H1 (cell line): ENCODE results near the gene ASPG. TPM values are rescaled to one million over a fixed set of nuclear protein-coding genes. Genes with fewer than 3 reads are reported as not detected.

Source experiments
- CTCF ChIA-PET: fragments of 300-600 bp; sonication (Branson Sonifier 250); formaldehyde crosslinking; loops from one replicate; lab custom pipeline; 2021; ENCODE audit not compliant: partially characterized antibody; lab: Charles Lee
- POLR2A ChIA-PET: fragments of 300-600 bp; sonication (Branson Sonifier 250); formaldehyde crosslinking; loops from one replicate; lab custom pipeline; 2021; ENCODE audit warnings: inconsistent platforms; ENCODE audit not compliant: partially characterized antibody; lab: Charles Lee
- DNase-seq, 2 experiments: peaks; one replicate each; pipeline versions ENCODE4 v3.0.0 to v3.0.0-alpha.2; 2010 to 2022; ENCODE audit warnings: low spot score in 2 of 2, low read depth in 1 of 2, mixed read lengths in 1 of 2
- FAIRE-seq: peaks from 2 replicates; lab custom pipeline; 2011; peaks lifted over from hg19 to GRCh38; lab: Jason Lieb, UNC
- H2AFZ ChIP-seq: 2 replicates; pipeline ENCODE4 v1.8.1; 2012; ENCODE audit warnings: low read length, inconsistent platforms
- H2AK5ac ChIP-seq: 2 replicates; pipeline ENCODE4 v1.6.1; 2013; ENCODE audit warnings: low read depth, low read length
- H2BK120ac ChIP-seq: replicated peaks from 2 replicates; pipeline ENCODE3; 2013; ENCODE audit warnings: low read depth, low read length, inconsistent platforms
- H2BK12ac ChIP-seq: 2 replicates; pipeline ENCODE4 v1.6.1; 2013; ENCODE audit warnings: low read depth, low read length
- H2BK15ac ChIP-seq: 2 replicates; pipeline ENCODE4 v1.6.1; 2013; ENCODE audit warnings: low read length
- H2BK20ac ChIP-seq: 2 replicates; pipeline ENCODE4 v1.6.1; 2013; ENCODE audit warnings: low read length
- H2BK5ac ChIP-seq: 2 replicates; pipeline ENCODE4 v1.6.1; 2013; ENCODE audit warnings: low read depth, low read length
- H3K14ac ChIP-seq: 2 replicates; pipeline ENCODE4 v1.6.1; 2013; ENCODE audit warnings: inconsistent platforms; ENCODE audit not compliant: insufficient read length
- H3K18ac ChIP-seq: 2 replicates; pipeline ENCODE4 v1.6.1; 2013; ENCODE audit warnings: low read length; ENCODE audit errors: extremely low read depth
- H3K23ac ChIP-seq: 2 replicates; pipeline ENCODE4 v1.6.1; 2013; ENCODE audit warnings: inconsistent platforms; ENCODE audit not compliant: insufficient read length
- H3K23me2 ChIP-seq: 2 replicates; pipeline ENCODE4 v1.6.1; 2013; ENCODE audit warnings: low read depth, low read length
- H3K27ac ChIP-seq: 2 replicates; pipeline ENCODE4 v1.6.1; 2011; ENCODE audit warnings: low read depth, low read length, inconsistent platforms
- H3K27me3 ChIP-seq, 4 experiments: replicated peaks in 1 of 4; 1 replicate in 1 of 4; 2 replicates in 3 of 4; pipeline versions ENCODE4 v1.6.1 to v1.8.1; 2011 to 2013; ENCODE audit warnings: low read length in 3 of 4, mild to moderate bottlenecking in 3 of 4, inconsistent platforms in 2 of 4, mixed read lengths in 2 of 4, moderate library complexity in 1 of 4; ENCODE audit not compliant: control insufficient read depth in 3 of 4, insufficient read depth in 3 of 4; ENCODE audit errors: extremely low read depth in 1 of 4
- H3K36me3 ChIP-seq, 4 experiments: 2 replicates each; pipeline versions ENCODE4 v1.6.1 to v1.8.1; 2011 to 2013; ENCODE audit warnings: mild to moderate bottlenecking in 4 of 4, low read length in 3 of 4, moderate library complexity in 2 of 4, control low read depth in 1 of 4, inconsistent platforms in 1 of 4; ENCODE audit not compliant: insufficient read depth in 4 of 4, control insufficient read depth in 2 of 4
- H3K4ac ChIP-seq: replicated peaks from 2 replicates; pipeline ENCODE3; 2013; ENCODE audit warnings: low read length, low read depth, mixed read lengths, inconsistent platforms; ENCODE audit not compliant: insufficient read length
- H3K4me1 ChIP-seq, 4 experiments: replicated peaks in 1 of 4; 1 replicate in 1 of 4; 2 replicates in 3 of 4; pipeline versions ENCODE4 v1.6.1 to v1.8.1; 2011 to 2013; ENCODE audit warnings: low read length in 3 of 4, inconsistent platforms in 2 of 4, mixed read lengths in 1 of 4; ENCODE audit not compliant: insufficient read depth in 4 of 4, control insufficient read depth in 3 of 4
- H3K4me2 ChIP-seq, 2 experiments: 2 replicates each; pipeline versions ENCODE4 v1.6.1 to v1.8.1; 2011 to 2013; ENCODE audit warnings: low read depth in 2 of 2, low read length in 2 of 2, control low read depth in 1 of 2, inconsistent platforms in 1 of 2, mild to moderate bottlenecking in 1 of 2; ENCODE audit not compliant: insufficient read depth in 1 of 2
- H3K4me3 ChIP-seq, 4 experiments: fragments of 200-600, 300-600 bp in 1 of 4; sonication (generic), shearing (Covaris generic), sonication (Bioruptor Twin) in 1 of 4; 2 replicates each; pipeline versions ENCODE4 v1.5.1 to v1.8.1; 2011 to 2016; ENCODE audit warnings: low read length in 4 of 4, low read depth in 3 of 4, control low read depth in 2 of 4, inconsistent platforms in 2 of 4, mild to moderate bottlenecking in 2 of 4, mixed read lengths in 1 of 4, moderate library complexity in 1 of 4; ENCODE audit not compliant: insufficient read depth in 2 of 4; ENCODE audit errors: extremely low read depth in 1 of 4
- H3K56ac ChIP-seq: replicated peaks from 2 replicates; pipeline ENCODE3; 2013; ENCODE audit warnings: low read depth, mild to moderate bottlenecking, mixed read lengths, low read length, inconsistent platforms; ENCODE audit not compliant: insufficient read length
- H3K79me1 ChIP-seq: 2 replicates; pipeline ENCODE4 v1.6.1; 2013; ENCODE audit warnings: low read depth, low read length, control low read depth
- H3K79me2 ChIP-seq, 2 experiments: 2 replicates each; pipeline versions ENCODE4 v1.6.1 to v1.8.1; 2012 to 2013; ENCODE audit warnings: low read length in 2 of 2, mild to moderate bottlenecking in 2 of 2, inconsistent platforms in 1 of 2; ENCODE audit not compliant: insufficient read depth in 2 of 2, control insufficient read depth in 1 of 2
- H3K9ac ChIP-seq, 4 experiments: replicated peaks in 1 of 4; 1 replicate in 1 of 4; 2 replicates in 3 of 4; pipeline versions ENCODE4 v1.6.1 to v1.8.1; 2011 to 2013; ENCODE audit warnings: low read depth in 3 of 4, low read length in 3 of 4, control low read depth in 2 of 4, mild to moderate bottlenecking in 2 of 4, moderate library complexity in 2 of 4, inconsistent platforms in 1 of 4; ENCODE audit errors: extremely low read depth in 1 of 4
- H3K9me3 ChIP-seq, 2 experiments: 2 replicates each; pipeline versions ENCODE4 v1.6.1 to v1.8.1; 2012 to 2013; ENCODE audit warnings: mild to moderate bottlenecking in 2 of 2, moderate library complexity in 2 of 2, control low read depth in 1 of 2, inconsistent platforms in 1 of 2, low read depth in 1 of 2, low read length in 1 of 2, mixed read lengths in 1 of 2; ENCODE audit not compliant: insufficient read depth in 2 of 2
- H4K20me1 ChIP-seq, 2 experiments: replicated peaks in 1 of 2; 2 replicates each; pipeline versions ENCODE3 to v1.8.1; 2011 to 2013; ENCODE audit warnings: inconsistent platforms in 2 of 2, low read length in 2 of 2, mild to moderate bottlenecking in 1 of 2; ENCODE audit not compliant: insufficient read depth in 2 of 2, control insufficient read depth in 1 of 2
- H4K5ac ChIP-seq: 2 replicates; pipeline ENCODE4 v1.6.1; 2013; ENCODE audit warnings: low read length, low read depth, mixed read lengths, inconsistent platforms; ENCODE audit not compliant: insufficient read length
- H4K8ac ChIP-seq: 2 replicates; pipeline ENCODE4 v1.8.0; 2013; ENCODE audit warnings: mild to moderate bottlenecking, moderate library complexity, low read length, inconsistent platforms; ENCODE audit not compliant: insufficient read depth; ENCODE audit errors: extremely low read depth
- H4K91ac ChIP-seq: replicated peaks from 2 replicates; pipeline ENCODE3; 2013; ENCODE audit warnings: low read length, mixed read lengths, inconsistent platforms; ENCODE audit not compliant: insufficient read length
- BACH1 ChIP-seq: IDR thresholded peaks from 2 replicates; pipeline ENCODE4 v1.6.1; 2012; ENCODE audit warnings: low read length, improper control_type of control experiment
- EP300 ChIP-seq, 2 experiments: IDR thresholded peaks; 1 replicate in 1 of 2; 2 replicates in 1 of 2; pipeline ENCODE4 v1.6.1; 2011 to 2012; ENCODE audit warnings: low read depth in 2 of 2, low read length in 2 of 2, mild to moderate bottlenecking in 2 of 2, borderline replicate concordance in 1 of 2, inconsistent platforms in 1 of 2, moderate library complexity in 1 of 2
- JUN ChIP-seq: IDR thresholded peaks from 2 replicates; pipeline ENCODE4 v1.6.1; 2011; ENCODE audit warnings: low read depth, mild to moderate bottlenecking, improper control_type of control experiment, low read length
- KDM1A ChIP-seq: fragments of 200-600, 300-600 bp; sonication (generic); IDR thresholded peaks from 2 replicates; pipeline ENCODE4 v1.7.1; 2016; ENCODE audit warnings: mild to moderate bottlenecking, low read length, borderline replicate concordance
- NANOG ChIP-seq: IDR thresholded peaks from 2 replicates; pipeline ENCODE4 v1.6.1; 2011; ENCODE audit warnings: low read length, low read depth, mild to moderate bottlenecking, inconsistent platforms; ENCODE audit not compliant: insufficient read depth, poor library complexity, severe bottlenecking
- PHF8 ChIP-seq: fragments of 200-600 bp; sonication (generic); conservative IDR thresholded peaks from 2 replicates; pipeline ENCODE4 v1.7.1; 2012; ENCODE audit warnings: low read depth, mild to moderate bottlenecking, inconsistent platforms, low read length, moderate library complexity
- RXRA ChIP-seq: IDR thresholded peaks from 2 replicates; pipeline ENCODE4 v1.6.1; 2011; ENCODE audit warnings: low read depth, mild to moderate bottlenecking, low read length, moderate library complexity; ENCODE audit not compliant: insufficient read depth
- SIN3A ChIP-seq, 2 experiments: IDR thresholded peaks in 1 of 2; conservative IDR thresholded peaks in 1 of 2; 2 replicates each; pipeline ENCODE4 v1.6.1; 2011 to 2012; ENCODE audit warnings: low read length in 2 of 2, improper control_type of control experiment in 1 of 2, low read depth in 1 of 2, mild to moderate bottlenecking in 1 of 2
- SP1 ChIP-seq: IDR thresholded peaks from 2 replicates; pipeline ENCODE4 v1.6.1; 2011; ENCODE audit warnings: low read depth, low read length
- TEAD4 ChIP-seq: IDR thresholded peaks from 2 replicates; pipeline ENCODE4 v1.6.1; 2012; ENCODE audit warnings: low read depth, low read length, inconsistent platforms, mixed read lengths
- WGBS, 2 experiments: shearing (Covaris generic) in 1 of 2; methylation state at CpG; one replicate each; pipeline versions ENCODE4 v1.1.6 to v1.1.7; 2013 to 2015; ENCODE audit warnings: low lambda C conversion rate in 2 of 2, mixed read lengths in 2 of 2, inconsistent platforms in 1 of 2, low coverage in 1 of 2, missing lambda C conversion rate in 1 of 2; ENCODE audit not compliant: insufficient replicate concordance in 2 of 2, insufficient coverage in 1 of 2, insufficient read length in 1 of 2; ENCODE audit errors: extremely low coverage in 1 of 2, missing lambda C conversion rate in 1 of 2; 5-methylcytosine and 5-hydroxymethylcytosine counted together
- polyA plus RNA-seq, 7 experiments: library from polyadenylated mRNA; depleted of rRNA in 3 of 7; stranded (reverse) in 5 of 7; unstranded in 2 of 7; fragments of >200 nt in 5 of 7; fragments of 200-250 nt in 2 of 7; gene quantifications; 1 replicate in 5 of 7; 2 replicates in 1 of 7; 4 replicates in 1 of 7; pipeline versions ENCODE4 v1.2.1 to v1.2.3, GENCODE V29; 2011 to 2013; ENCODE audit warnings: missing spikeins in 2 of 7, mixed read lengths in 2 of 7
- total RNA-seq: library from RNA; stranded (reverse); fragmentation: NEBNext Ultra II Directional; extraction: Animal tissue kit (Norgen Biotek cat#: 25700); gene quantifications from 2 replicates; pipeline ENCODE4 v1.2.1, GENCODE V29; 2021

Gene ASPG
- total and polyA plus RNA-seq, 2 of the 8 experiments (the other 6 are each of a cell fraction or from before 2014, with no cell fraction given): 0.34 to 0.59 TPM

GRCh38 chr14:104134061-104134965 is 48.8 kb downstream of the ASPG start:
- Histone ChIP-seq H3K4ac (no peak overlapping the region), H2BK15ac (no peak overlapping the region), H3K79me1 (no peaks in the 10 kb centered on the region; the same call in 1 of the 2 replicates), H3K27me3 (peaks cover 21 to 35% (median 27%) of the 10 kb centered on the region in 4 experiments), H4K8ac (no peak overlapping the region), H3K23ac (no peak overlapping the region), H3K14ac (no peak overlapping the region), H3K79me2 (peaks cover 0 to 5% of the 10 kb centered on the region in 2 experiments; a peak in 1 of 4 replicates), H3K4me3 (peak overlapping the region in 1 of 4 experiments; percentile 58; a peak in 2 of 8 replicates), H4K20me1 (peaks cover 4 to 8% of the 10 kb centered on the region in 2 experiments), H2AK5ac (no peak overlapping the region), H4K5ac (no peak overlapping the region), H3K9ac (no peak overlapping the region), H3K4me1 (peaks cover 0 to 27% (median 21%) of the 10 kb centered on the region in 4 experiments; a peak in 6 of 7 replicates), H4K91ac (peak overlapping the region; percentile 39), H3K23me2 (peaks cover 30% of the 10 kb centered on the region), H2BK12ac (no peak overlapping the region), H2BK20ac (no peak overlapping the region), H3K27ac (no peak overlapping the region), H3K4me2 (peak overlapping the region in 1 of 2 experiments; percentile 83; a peak in 2 of 4 replicates), H3K9me3 (peaks cover 0 to 7% of the 10 kb centered on the region in 2 experiments; a peak in 1 of 4 replicates), H2AFZ (no peak overlapping the region), H3K36me3 (no peaks in the 10 kb centered on the region), H3K56ac (no peak overlapping the region), H2BK5ac (no peak overlapping the region), H2BK120ac (no peak overlapping the region), H3K18ac (no peak overlapping the region; the same call in 1 of the 2 replicates)
- DNase-seq (peak in 1 of 2 experiments; percentile 43), FAIRE-seq (no peak)
- POLR2A ChIA-PET: interaction anchor here (1.4 kb wide), 1 partner anchor 10 kb away, joined by 3 read pairs; no protein-coding TSS in a partner anchor
- CTCF ChIA-PET: interaction anchor here (0.6 to 7.4 kb wide), 6 partner anchors 13 to 524 kb away, joined by 3 to 62 read pairs (median 3); no protein-coding TSS in a partner anchor
- WGBS, 2 experiments: 86% methylated on average over 23 of the region's 31 CpGs; no CpG with 5 or more reads in 1 of the 2 experiments
- TF ChIP-seq JUN (no peak), SIN3A (conservative IDR thresholded peaks at IDR 0.05 in 1 of 2, IDR thresholded peaks at IDR 0.05 in 1 of 2; ENCODE audit: low read depth in 1 of 2, low read length in 2 of 2) (no peak), EP300 (IDR thresholded peaks at IDR 0.05; ENCODE audit: borderline replicate concordance in 1 of 2, low read depth in 2 of 2, low read length in 2 of 2) (no peak), SP1 (no peak), RXRA (no peak), BACH1 (no peak), NANOG (no peak), PHF8 (no peak), TEAD4 (no peak), KDM1A (no peak)
